OCI-M2 (cell line): ENCODE results near the gene GCH1.

Experiments used
- DNase-seq: peaks from one replicate; lab custom pipeline; 2025; ENCODE audit not compliant: unreplicated experiment; lab: John Stamatoyannopoulos, UW

GCH1 gene

DNA sequence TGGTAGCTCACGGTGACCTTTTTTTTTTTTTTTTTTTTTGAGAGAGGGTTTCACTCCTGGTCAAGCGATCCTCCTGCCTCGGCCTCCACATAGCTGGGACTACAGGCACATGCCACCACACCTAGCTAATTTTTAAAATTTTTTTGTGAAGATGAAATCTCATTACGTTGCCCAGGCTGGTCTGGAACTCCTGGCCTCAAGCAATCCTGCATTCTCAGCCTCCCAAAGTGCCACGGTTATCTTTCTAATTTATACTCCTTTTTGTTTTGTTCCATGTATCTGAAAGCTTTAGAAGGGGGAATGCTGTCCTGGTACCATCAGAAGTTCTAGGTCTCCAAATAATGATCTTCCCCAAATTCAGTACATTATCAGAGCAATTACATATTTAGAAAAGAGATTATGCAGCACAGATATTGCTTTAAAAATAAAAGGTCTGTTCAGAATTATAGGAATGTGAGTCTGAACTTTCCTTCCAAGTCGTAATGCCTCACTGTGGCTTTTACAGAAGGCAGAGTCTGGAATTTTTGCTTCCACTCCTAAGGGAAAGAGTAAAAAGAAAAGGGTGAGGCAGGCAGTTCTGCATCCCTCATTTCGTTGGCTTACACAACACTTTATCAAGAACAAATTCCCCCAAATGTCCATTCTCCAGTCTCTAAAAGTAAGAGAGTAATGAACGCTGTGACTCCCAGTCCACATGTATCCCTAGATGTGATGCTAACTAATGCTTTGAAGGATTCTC, 73.0 kb downstream of the GCH1 start:
- no peak for DNase-seq

DNA sequence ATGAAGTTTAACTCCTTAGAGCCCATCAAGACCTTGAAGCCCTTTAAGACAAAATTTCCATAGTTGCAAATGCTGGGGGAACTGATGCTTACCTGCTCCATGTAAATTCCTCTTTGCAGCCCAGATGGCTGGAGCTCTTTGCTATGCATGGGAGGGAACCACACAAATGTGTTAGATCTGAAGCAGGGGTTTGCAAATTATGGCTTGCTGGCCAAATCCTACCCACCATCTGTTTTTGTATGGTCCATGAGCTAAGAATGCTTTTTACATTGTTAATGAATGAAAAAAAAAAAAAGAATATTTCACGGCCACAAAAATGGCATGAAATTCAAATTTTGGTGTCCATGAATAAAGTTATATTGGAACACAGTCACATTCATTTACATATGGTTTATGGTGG, 74.6 kb downstream of the GCH1 start:
- no peak for DNase-seq

DNA sequence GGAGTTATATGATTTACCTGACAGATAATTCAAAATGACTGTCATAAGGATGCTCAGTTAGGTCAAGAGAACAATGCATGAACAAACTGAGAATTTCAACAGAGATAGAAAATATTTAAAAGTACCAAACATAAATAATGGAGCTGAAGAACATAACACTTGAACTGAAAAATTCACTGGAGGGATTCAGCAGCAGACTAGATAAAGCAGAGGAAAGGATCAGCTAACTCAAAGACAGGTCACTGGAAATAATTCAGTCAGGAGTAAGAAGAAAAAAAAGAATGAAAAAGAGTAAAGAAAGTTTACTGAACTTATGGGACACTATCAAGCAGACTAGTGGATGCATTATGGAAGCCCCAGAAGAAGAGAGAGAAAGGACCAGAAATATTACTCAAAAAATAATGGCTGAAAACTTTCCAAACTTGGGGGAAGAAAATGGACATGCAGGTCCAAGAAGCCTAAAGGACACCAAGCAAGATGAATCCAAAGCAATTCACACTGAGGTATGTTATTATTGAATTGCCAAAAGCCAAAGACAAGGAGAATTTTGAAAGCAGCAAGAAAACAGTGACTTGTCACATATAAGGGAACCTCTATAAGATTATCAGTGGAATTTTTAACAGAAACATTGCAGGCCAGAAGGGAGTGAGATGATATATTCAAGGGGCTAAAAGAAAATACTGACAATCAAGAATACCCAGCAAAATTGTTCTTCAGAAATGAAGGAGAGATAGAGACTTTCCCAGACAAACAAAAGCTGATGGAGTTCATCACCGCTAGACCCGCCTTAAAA, 78.7 kb downstream of the GCH1 start:
- DNase-seq = no peak

DNA sequence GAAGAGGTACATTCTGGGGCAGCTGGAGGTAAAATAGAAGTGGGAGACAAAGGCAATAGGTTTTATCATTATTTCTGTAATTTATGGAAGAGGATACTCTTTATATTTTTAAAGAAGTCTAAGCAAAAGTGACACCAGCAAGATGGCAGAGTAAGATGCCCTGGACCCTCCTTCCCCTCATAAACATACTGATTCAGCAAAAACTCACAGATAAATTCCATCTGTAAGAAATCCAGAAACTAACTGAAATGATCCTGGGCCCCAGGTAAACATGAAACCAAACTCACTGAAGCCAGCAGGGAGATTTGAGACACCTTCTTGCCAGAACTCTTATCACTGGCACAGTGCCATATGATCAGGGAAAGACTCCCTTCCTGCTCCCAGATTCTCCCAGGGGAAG, 79.9 kb downstream of the GCH1 start:
- DNase-seq = no peak

DNA sequence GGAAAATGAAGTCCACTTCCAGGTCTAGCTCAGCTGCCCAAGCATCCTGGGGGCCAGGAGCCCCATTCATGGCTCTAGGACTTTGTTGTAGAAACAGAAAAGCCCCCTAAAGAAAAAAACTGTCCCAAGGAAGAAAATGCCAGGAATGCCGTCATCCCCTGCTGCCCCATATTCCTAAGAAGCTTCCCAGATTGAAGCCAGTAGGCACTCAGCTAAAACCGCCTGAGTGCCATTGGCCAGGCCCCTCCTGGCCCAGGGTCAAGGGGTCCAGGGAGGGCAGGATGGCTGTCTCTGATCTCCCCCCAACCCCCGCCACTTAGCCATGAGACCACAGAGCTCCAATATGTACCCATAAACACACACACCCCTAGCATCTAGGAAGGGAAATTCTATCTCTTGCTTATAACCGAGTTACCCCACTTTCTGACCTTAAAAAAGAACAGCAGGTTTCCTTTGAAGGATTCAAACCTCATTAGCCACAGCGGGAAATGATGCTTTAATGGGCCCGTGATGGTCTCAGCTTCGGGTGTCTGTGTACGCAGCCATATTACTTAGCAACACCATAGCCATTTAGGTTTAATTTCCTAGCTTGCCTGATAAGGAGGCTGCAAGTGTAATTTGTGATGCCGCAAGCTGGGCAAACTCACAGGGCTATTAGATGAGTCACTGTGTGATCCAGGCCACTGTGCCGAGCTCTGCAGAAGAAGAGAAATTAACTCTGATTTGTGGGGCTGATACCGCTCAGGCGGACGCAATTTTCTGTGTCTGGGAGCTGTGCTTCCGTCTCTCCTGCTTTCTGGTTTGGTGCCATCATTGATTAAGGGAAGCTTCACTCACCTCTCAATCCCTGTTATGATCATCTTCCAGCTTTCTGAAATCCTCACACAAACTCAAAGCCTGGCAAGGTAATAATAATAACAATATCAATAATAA, 84.2 kb downstream of the GCH1 start:
- DNase-seq = no peak

DNA sequence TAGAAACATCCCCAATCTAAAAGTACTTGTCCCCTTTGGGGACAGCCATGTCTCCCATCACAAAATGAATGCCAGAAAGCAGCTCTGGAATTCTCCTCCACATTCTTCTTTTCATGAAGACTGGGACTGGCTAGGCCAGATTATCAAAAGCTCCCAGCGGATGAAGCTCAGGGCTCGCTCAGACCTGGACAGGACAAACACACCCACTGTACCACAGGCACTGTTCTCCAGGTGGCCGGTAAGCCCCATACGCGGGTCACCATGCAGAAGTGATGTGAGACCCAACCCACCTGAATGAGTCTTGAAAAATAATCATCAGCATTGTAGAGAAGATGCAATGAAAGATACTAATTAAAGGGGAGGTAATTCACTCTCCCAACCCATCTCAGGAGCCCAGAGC, 85.1 kb downstream of the GCH1 start:
- no peak for DNase-seq

DNA sequence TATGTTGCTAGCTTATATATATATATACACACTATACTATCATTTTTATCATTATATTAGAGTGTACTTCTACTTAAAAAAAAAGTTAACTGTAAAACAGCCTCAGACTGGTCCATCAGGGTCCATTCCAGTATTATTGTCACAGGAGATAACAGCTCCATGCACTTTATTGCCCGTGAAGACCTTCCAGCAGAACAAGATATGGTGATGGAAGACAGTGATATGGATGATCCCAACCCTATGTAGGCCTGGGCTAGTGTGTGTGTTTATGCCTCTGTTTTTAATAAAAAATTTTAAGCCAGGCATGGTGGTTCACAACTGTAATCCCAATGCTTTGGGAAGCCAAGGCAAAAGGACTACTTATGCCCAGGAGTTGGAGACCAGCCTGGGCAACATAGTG, 86.2 kb downstream of the GCH1 start:
- DNase-seq = no peak

DNA sequence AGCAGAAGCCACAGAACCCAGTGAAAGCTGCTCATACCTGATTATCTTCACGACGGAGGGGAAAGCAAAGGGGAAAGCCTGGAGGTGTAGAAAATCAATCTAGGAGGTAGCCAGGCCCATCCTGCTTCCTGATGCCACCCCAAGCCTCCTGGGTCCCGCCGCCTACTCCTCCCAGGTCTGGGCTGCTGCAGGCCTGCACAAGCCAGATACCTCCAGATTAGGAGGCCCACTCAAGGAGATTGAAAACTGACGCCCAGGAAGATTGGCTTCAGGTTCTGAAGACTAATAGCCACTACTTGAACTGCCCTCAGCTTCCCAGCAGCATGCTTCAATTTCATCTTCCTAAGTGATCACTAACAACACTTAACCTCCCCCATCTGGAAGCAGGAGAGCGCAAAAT, 87.1 kb downstream of the GCH1 start:
- no peak for DNase-seq

DNA sequence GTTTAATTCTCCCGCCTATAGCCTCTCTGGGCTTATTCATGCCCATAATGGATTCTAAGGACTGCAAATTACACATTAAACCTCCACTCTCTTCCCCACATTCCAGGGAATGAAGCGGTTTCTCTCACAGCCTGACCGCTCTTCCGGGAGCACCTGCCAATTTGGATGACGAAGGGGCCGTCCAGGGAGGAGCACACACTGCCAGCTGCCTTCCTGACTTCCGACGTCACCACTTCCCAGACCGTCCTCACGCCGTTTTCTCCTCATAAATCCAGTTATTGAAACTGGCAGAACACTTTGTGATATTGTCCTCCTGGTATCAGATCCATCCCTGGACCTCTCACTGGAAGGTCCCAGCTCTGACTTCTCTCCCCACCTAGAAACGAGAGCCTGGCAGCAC, 87.6 kb downstream of the GCH1 start:
- no peak for DNase-seq

DNA sequence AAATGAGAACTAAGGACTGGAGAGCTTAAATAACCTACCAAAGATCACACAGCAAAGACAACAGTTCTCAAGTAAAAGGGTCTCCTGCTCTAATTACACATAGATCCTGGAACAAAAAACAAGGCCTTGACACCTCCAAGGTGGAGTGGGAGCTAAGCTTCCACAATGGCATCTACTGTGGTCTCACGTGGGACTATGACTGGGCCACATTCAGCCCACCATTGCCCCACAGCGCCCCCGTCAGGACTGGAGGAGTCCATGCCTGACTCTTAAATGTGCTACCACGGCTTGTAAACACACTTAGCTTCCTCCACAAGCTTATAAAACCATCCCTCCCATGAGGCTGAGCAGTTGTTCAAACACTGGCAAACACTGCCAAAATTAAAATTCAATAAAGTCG, 88.5 kb downstream of the GCH1 start:
- DNase-seq = no peak

DNA sequence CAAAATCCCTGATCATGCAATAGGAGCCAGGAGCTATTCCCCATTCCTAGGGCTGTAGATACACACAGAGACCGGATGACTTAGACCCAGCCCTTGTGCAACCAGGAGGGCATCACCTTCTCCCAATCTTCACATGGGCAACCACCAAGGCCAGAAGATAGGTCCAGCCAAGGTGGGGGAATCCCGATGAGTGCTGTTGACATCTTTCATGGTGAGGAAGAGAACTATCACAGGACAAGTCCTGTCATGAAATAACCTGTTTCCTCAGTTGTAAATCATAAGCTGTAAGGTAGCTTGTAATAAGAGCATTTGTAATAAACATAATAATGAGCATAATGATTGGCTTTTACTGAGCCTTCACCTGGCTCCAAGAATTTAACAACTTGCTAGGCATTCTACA, 89.5 kb downstream of the GCH1 start:
- no peak for DNase-seq

DNA sequence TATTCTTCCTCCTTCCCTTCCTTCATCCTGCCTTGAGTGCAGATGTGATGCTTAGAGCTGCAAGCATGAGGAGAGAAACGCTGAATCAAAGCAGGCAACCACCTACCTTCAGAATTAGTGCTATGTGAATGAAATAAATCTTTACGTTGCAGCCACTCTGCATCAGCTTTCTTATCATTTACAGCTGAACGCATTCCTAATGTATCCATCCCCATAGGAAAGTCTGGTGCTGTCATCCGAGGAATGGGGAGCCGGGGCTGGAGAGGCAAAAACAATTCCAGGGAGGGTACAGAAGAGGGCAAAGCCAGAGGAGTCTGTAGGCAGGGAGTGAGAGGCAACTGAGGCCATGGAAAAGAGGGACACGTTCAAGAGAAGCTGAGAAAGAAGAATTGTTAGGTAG, 90.0 kb downstream of the GCH1 start:
- DNase-seq = no peak

DNA sequence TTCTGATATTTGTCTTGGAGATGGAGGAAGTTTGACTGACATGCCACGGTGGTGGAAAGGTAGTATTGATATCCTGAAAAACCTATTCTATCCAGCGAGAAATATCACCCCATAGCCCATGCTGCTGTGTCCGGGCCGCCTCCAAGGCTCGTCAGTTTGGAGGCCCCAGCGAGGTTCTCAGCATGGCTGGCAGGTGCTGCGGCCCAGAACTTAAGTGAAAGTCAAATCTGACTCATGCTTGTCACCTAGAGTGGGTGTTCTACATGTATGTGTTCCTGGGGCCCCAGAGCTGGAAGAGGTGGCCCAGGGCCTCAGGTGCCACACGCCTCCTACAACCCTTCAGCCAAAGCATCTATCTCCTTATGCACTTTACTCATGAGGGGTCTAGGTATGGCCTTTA, 92.9 kb downstream of the GCH1 start:
- no peak for DNase-seq

DNA sequence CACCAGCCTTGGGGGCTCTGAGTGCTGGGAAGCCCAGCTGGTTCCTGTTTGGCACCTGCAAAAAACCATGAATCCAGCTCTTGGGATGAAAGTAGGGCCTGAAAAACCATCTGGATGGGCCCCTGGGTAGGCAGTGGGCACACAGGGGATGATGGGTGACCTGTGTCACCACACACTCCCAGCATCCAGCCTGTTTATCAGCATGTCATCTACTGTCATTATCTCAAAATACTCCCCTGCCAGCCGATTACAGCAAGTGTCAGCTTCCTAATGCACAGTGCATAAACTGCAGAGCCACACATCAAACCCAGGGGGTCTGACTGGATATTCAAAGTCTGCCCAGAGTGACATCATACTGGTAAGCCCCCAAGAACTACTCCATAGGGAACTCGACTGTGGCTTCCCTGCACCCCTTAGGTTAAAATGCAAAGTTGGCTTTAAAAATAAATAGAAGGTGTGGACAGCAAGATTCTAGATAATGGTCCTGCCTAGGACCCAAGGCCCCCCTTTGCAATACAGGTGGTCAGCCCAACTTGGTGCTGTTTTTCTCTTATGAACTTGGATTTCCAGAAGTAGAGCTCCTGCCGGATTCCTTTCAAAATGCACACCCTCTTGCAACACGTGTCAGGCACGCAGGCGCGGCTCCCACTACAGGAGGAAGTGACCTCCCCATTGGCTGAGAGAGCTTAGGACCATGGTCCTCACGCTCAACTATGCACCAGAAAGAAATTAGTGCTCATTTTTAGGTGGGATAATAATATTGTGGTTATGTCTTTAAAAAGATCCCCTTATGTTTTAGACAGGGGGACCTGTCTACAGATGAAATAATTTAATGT, 94.1 kb downstream of the GCH1 start:
- no peak for DNase-seq

DNA sequence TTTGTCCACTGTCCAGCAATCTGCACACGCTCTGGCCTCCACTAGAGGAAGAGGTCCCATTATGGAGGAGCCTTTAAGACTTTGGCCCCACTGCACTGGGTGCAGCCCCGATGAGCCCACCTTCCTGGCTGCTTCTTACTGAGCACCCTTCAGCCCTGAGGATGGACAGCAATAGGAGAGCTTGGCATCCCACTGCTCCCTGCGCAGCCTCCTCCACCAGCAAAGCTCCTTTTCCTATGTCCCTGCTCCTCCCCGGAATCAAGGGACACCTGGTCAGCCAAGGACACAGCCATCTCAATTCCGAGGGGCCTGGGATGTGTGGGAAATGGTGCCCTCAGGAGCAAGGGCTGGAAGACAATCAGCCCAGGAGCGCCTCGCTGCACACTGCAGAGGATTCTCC, 94.7 kb downstream of the GCH1 start:
- DNase-seq = no peak

DNA sequence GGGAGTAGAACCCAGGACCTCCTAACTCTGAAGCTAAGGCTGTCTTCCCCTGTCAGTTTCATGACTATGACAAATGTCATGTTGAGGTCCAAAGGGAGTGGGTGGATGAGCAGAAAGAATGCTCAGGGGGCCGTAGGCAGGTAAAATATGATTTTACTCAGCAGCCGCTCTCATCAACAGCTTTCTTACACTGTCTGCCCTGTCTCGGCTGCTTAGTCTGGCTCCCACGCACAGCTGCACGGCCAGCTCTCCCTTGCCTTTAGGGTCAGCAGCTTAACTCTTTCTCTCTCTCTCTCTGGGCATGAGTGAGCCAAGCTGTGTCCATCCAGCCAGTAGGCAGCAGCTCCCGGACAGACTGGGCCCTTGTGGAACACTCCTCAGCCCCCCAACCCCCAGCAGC, 95.2 kb downstream of the GCH1 start:
- no peak for DNase-seq

DNA sequence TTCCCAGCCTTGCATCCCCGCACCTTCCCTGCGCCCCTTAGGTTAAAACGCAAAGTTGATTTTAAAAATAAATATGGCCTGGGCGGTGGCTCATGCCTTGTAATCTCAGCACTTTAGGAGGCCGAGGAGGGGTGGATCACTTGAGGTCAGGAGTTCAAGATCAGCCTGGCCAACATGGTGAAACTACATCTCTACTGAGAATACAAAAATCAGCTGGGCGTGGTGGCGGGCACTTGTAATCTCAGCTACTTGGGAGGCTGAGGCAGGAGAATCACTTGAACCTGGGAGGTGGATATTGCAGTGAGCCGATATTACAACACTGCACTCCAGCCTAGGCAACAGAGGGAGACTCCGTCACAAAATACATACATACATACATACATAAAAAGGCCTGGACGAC, 96.0 kb downstream of the GCH1 start:
- no peak for DNase-seq

DNA sequence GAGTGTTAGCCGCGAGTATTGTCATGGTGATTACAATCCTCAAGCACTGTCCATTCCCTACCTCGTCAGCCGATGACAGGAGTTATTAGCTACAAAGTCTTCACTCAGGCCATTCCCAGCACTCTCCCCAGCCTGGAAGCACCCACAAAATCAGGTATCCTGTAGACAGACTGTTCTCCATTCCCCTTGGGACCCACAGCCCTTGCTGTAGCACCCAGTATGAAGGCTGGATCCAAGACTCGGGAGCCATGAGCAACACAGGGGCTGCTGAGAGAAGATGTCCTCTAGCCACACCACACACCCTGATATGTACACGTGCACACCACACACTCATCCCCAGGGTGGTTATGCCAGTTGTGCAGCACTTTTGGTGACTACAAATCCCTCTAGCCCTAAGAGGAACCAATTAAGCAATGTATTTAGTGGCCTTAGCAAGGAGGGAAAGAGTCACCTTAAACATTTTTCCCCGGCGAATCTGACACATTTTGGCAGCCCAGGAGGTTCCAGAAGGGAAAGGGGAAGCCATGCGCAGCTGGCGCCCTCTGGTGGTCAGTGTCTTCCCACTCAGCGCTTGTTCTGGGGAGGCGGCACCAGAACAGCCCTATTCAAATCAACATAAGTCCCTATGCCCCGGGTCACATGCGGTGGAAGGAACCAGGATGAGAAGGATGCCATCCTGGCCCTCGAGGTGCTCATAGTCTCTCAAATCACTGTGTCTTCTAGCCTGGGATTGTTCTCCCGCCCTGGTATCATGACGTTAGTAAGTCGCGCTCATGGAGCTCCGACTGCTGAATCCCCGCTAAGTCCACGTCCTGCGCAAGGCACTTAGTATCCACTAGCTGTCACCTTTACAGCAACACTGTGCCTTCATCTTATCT, 96.9 kb downstream of the GCH1 start:
- peak; percentile 75 for DNase-seq

DNA sequence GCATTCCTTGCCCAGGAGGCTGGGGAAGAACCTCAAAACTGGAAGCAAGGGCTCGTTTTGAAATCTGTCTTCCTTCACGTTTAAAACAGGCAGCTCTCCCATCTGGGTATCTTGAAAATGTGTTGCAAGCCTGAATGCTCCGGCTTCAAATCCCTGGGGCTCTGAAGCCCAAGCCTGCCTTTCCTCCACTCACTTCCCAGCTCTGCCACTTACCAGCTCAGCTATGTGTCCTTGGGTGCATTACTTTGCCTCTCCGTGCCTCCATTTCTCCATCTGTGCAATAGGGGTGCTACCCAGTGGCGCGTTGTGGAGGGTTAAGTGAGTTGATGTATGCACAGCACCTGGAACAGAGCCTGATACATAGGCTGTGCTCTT, 97.6 kb downstream of the GCH1 start:
- DNase-seq = no peak

DNA sequence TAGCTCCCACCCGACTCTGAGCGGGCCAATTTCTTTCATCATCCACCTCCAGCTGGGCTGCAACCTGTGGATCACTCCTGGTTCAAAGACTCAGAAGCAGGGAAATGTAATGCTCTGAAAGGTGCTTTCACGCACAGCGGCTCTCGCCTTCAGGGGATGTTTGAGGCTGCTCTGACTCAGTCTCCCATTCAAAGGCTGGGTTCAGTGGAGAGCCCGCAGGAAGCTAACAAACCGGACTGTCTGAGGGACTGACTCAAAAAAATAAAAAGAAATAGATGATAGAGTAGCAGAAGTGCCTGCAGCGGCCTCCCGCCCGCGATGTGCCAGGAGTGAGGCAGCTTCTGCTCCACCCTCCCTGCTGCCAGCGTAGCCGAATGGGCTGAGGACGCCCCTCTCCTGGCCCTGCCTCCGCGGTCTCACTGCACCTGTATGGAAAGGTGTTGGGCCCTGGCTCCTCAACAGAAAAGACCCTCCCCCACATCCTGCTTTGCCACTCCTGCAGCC, 98.0 kb downstream of the GCH1 start:
- no peak for DNase-seq
